GM18526 (cell line): ENCODE data around the gene PHF2.

Source experiments
- POLR2A ChIP-seq: IDR thresholded peaks from 3 replicates; pipeline ENCODE4 v1.6.1; 2011; ENCODE audit not compliant: insufficient read length; ENCODE audit errors: extremely low read depth

The PHF2 gene

DNA sequence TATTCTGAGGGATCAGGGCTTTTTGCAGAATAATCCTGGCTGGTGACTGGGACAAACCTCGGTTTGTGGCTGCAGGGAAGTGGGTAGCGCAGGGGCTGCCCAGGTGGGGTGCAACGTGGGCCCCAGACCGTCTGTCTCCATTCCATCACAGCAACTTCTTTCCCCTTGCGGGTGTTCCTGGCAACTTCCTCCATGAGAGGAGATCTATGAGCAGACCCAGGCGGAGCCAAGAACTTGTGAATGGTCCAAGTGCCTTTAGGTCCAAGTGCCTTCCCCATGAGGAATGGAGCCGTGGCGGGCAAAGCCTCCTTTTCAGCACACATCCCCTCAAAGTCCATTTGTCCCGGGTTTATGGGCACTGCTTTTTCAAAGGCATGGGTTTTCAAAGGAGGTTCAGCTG is 136.5 kb downstream of the PHF2 start:
- no peak for TF ChIP-seq POLR2A

DNA sequence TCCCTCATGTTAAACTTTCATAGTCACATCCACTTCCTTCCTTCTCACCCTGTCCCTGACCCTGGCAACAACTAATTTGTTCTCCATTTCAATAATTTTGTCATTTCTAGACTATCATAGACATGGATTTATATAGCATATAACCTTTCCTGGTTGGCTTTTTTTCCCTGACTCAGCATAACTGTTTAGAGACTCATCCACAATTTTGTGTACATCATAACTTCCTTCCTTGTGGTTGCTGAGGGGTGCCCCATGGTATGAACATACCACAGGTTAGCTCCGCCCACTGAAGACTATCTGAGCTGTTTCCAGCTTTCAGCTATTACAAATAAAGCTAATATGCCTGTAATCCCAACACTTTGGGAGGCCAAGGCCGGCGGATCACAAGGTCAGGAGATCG is 137.3 kb downstream of the PHF2 start:
- no peak for TF ChIP-seq POLR2A

- no peak for TF ChIP-seq POLR2A
Observed at GRCh38 chr9:93721417-93721965, 145.1 kb downstream of the PHF2 start.

GRCh38 chr9:93724852-93725251 is 148.5 kb downstream of the PHF2 start:
- no peak for TF ChIP-seq POLR2A

GRCh38 chr9:93725382-93725781 is 149.0 kb downstream of the PHF2 start:
- TF ChIP-seq POLR2A: no peak

- TF ChIP-seq POLR2A: no peak
Observed at GRCh38 chr9:93726147-93726546, 149.8 kb downstream of the PHF2 start.
